Fibroblast of gingiva (primary cell): ENCODE results near the gene FBXL7.

Experiments
- DNase-seq: peaks from one replicate; pipeline ENCODE4 v3.0.0-alpha.2; 2011; ENCODE audit warnings: low read depth

The FBXL7 gene

DNA sequence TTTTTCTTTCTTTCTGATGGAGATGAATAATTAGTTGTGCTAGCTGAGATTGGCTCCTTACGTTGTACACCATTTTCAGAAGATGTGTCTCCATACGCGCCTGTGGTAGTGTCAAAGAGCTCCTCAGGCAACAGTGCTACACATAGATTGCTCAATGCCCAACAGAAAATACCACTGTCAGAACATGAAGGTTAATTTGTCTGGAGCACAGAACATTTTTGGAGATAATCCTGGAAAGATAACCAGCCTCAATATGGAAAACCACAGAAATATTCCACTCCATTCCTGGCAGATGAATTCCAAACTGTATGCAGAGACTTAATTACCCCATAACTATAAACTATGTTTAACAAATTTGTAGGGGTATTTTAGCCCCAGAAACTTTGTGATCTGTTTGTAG lies 446.0 kb downstream of the FBXL7 start:
- DNase-seq, result no peak

DNA sequence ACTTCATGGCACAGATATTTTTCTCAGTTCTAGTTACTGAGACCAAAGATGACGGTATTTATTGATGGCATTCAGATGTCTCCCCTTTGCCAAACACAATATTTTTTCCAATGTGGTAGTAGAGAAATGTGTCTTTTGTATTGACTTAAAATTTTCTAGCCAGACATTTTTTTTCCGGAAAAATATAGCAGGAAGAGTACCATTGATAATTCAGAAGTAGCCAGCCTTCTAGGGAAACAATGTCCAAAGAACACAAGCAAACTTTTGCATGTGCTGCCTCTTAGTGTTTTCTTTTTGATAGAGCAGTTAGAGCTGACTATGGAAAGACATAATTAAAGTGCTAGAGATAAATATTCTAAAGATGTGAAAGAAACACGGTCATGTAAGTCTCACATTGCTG lies 448.2 kb downstream of the FBXL7 start:
- DNase-seq, result no peak

- no peak for DNase-seq
Observed at GRCh38 chr5:15951126-15951525, 451.1 kb downstream of the FBXL7 start.

- DNase-seq, result no peak
Observed at GRCh38 chr5:15951550-15951949, 451.6 kb downstream of the FBXL7 start.

GRCh38 chr5:15956622-15957021 lies 456.6 kb downstream of the FBXL7 start:
- no peak for DNase-seq

- DNase-seq, result no peak
Observed at GRCh38 chr5:15957124-15957523, 457.1 kb downstream of the FBXL7 start.

DNA sequence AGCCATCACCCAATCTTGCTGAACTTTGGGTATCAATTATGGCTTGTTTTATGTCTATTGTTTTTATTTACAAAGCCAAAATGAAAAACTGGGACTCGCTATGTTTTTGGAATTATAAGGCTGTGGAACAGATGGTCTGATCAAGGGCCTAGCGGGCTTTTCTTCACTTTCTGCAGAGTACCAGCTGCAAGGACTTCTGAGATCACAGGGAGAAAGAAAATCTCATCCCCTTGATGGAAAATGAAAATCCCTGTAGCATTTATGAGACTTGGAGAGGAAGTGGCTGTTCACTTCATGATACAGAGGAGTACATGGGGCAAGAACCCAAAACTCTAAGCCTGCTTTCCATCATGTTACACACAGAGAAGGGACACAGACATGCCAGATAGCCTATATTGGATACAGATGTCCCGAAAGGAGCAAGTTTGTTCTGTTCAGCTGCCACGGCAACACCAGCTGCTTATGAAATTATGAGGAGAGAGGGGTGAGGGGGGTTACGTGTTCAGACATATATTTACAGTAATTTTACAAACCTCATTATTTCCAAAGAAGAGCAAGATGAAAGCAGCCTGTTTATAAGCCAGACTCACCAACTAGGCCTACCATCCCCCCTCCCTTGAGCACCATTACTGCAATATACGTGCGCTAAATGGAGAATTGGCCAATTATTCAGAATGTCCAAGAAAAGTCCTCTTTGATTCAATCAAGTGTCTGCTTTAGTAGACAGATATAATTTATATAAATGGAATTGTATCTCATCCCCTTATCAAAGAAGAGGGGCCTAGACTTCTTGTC lies 459.6 kb downstream of the FBXL7 start:
- DNase-seq, result peak; percentile 82

- no peak for DNase-seq
Observed at GRCh38 chr5:15966066-15966640, 466.2 kb downstream of the FBXL7 start.

- peak; percentile 59 for DNase-seq
Observed at GRCh38 chr5:15966651-15967050, 466.7 kb downstream of the FBXL7 start.

DNA sequence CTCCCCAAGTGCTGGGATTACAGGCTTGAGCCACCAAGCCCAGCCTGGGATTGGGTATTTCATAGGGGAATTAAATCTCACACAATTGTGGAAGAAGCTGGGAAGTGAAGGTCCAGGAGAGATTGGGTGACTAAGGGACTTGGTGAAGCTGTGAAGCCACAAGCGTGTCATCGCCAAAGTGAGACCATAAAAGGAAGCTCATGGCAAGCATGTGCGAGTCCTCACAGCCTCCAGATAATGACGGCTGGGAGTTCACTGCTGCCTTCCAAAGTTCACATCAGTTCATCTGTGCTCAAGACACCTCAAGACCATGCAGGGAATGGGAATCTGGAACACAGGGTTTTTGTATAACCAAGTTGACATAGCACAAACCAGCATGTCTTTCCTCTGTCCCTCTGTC lies 469.0 kb downstream of the FBXL7 start:
- no peak for DNase-seq

DNA sequence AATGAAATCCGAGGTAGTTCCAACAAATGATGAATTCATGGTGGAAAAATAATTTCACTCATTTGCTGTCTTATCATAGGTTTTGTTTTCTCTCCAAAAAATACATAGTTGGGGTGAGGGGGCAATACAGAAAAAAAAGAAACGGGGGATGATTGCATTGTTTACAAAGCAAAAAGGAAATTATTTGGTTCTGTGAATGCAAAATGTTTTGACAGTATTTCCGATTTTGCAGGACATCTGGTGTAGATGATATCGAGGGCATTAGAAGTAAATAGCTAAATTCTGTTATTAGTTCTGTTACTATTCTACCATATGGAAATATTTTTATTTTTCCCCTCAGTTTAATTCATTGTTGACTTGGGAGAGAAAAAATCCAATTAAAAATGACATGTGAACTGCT lies 477.9 kb downstream of the FBXL7 start:
- no peak for DNase-seq

- no peak for DNase-seq
Observed at GRCh38 chr5:15980835-15981234, 480.9 kb downstream of the FBXL7 start.

DNA sequence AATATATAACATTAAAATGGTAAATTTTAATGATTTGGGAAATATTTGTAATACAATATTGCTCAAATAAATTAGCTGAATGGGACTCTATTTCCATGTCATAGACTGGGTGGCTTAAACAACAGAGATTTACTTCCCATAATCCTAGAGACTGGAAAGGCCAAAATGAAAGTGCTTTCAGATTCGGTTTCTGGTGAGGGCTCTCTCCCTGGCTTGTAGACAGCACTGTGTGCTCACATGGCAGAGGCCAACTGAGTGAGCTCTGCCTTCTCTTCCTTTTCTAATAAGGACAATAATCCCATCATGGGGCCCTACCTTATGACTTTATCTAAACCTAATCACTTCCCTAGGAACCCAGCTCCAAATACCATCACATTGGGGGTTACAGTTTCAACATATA lies 483.4 kb downstream of the FBXL7 start:
- DNase-seq, result no peak
